Measurements from ENCODE around the gene RASSF1. TPM values are rescaled to one million over a fixed set of nuclear protein-coding genes. Genes with fewer than 3 reads are reported as not detected.

Gene RASSF1
- total and polyA plus RNA-seq, 2 of the 8 experiments (the other 6 are each of a cell fraction or from before 2014, with no cell fraction given), result 10.3 to 15.7 TPM

- Histone ChIP-seq H3K56ac (replicated peaks; ENCODE audit: insufficient read length, low read depth, low read length) (no peak overlapping the region), H2BK120ac (replicated peaks; ENCODE audit: low read depth, low read length) (no peak overlapping the region), H3K23ac (ENCODE audit: insufficient read length) (no peak overlapping the region), H3K79me2 (ENCODE audit: control insufficient read depth in 1 of 2, insufficient read depth in 2 of 2, low read length in 2 of 2) (no peaks in the 10 kb centered on the region), H3K36me3 (ENCODE audit: control insufficient read depth in 2 of 4, insufficient read depth in 4 of 4, low read length in 3 of 4) (peaks cover 0 to 3% (median 0%) of the 10 kb centered on the region in 4 experiments; a peak in 2 of 8 replicates), H2AK5ac (ENCODE audit: low read depth, low read length) (no peak overlapping the region; the same call in 1 of the 2 replicates), H4K91ac (replicated peaks; ENCODE audit: insufficient read length, low read length) (no peak overlapping the region), H2BK12ac (ENCODE audit: low read depth, low read length) (no peak overlapping the region), H2BK5ac (ENCODE audit: low read depth, low read length) (no peak overlapping the region), H3K79me1 (ENCODE audit: low read depth, low read length) (no peaks in the 10 kb centered on the region), H3K27me3 (replicated peaks in 1 of 4; ENCODE audit: control insufficient read depth in 3 of 4, extremely low read depth in 1 of 4, insufficient read depth in 3 of 4, low read length in 3 of 4) (peaks cover 3 to 26% (median 19%) of the 10 kb centered on the region in 4 experiments), H3K27ac (ENCODE audit: low read depth, low read length) (no peak overlapping the region), H3K4me2 (ENCODE audit: insufficient read depth in 1 of 2, low read depth in 2 of 2, low read length in 2 of 2) (no peak overlapping the region), H2AFZ (ENCODE audit: low read length) (no peak overlapping the region), H4K8ac (ENCODE audit: extremely low read depth, insufficient read depth, low read length) (no peak overlapping the region), H3K23me2 (ENCODE audit: low read depth, low read length) (peaks cover 17% of the 10 kb centered on the region), H3K4ac (replicated peaks; ENCODE audit: insufficient read length, low read depth, low read length) (no peak overlapping the region), H2BK20ac (ENCODE audit: low read length) (no peak overlapping the region), H3K18ac (ENCODE audit: extremely low read depth, low read length) (no peak overlapping the region), H3K14ac (ENCODE audit: insufficient read length) (no peak overlapping the region), H3K9me3 (ENCODE audit: insufficient read depth in 2 of 2, low read depth in 1 of 2, low read length in 1 of 2) (no peaks in the 10 kb centered on the region), H4K20me1 (replicated peaks in 1 of 2; ENCODE audit: control insufficient read depth in 1 of 2, insufficient read depth in 2 of 2, low read length in 2 of 2) (peaks cover 3% of the 10 kb centered on the region in 2 experiments), H3K4me3 (ENCODE audit: extremely low read depth in 1 of 4, insufficient read depth in 2 of 4, low read depth in 3 of 4, low read length in 4 of 4) (no peak overlapping the region), H3K4me1 (replicated peaks in 1 of 4; ENCODE audit: control insufficient read depth in 3 of 4, insufficient read depth in 4 of 4, low read length in 3 of 4) (peaks cover 0 to 16% (median 10%) of the 10 kb centered on the region in 4 experiments; a peak in 5 of 7 replicates), H3K9ac (replicated peaks in 1 of 4; ENCODE audit: extremely low read depth in 1 of 4, low read depth in 3 of 4, low read length in 3 of 4) (no peak overlapping the region), H4K5ac (ENCODE audit: insufficient read length, low read depth, low read length) (no peak overlapping the region), H2BK15ac (ENCODE audit: low read length) (no peak overlapping the region)
- 35% methylated on average over 12 of the region's 14 CpGs; no CpG with 5 or more reads in 1 of the 2 experiments for WGBS, 2 experiments (ENCODE audit: extremely low coverage in 1 of 2, insufficient coverage in 1 of 2, insufficient read length in 1 of 2, insufficient replicate concordance in 2 of 2, low coverage in 1 of 2, low lambda C conversion rate in 2 of 2, missing lambda C conversion rate in 1 of 2)
- DNase-seq (ENCODE audit: low read depth in 1 of 2, low spot score in 2 of 2), result no peak
- FAIRE-seq, result peak; percentile 79
- ChIA-PET POLR2A (ENCODE audit: partially characterized antibody) (interaction anchor here (0.7 to 5.3 kb wide), 6 partner anchors 10 to 1327 kb away, joined by 3 to 22 read pairs (median 6); partner anchors contain the start of genes IFRD2 and TUSC2), CTCF (ENCODE audit: partially characterized antibody) (interaction anchor here (0.6 to 13.4 kb wide), 34 partner anchors 10 to 786 kb away, joined by 3 to 136 read pairs (median 4); partner anchors contain the start of genes HYAL2, HYAL3, IFRD2 and NAA80)
- no peak for TF ChIP-seq EGR1 (IDR thresholded peaks at IDR 0.05; ENCODE audit: borderline replicate concordance, low read depth, low read length)
- TF ChIP-seq MAX (IDR thresholded peaks at IDR 0.05), result 0 out of 2 replicates have a peak, but pooled peaks have one; percentile 15
- peak in 2 of 3 experiments; percentile 47 to 69; a peak in 3 of 4 replicates for TF ChIP-seq CTCF (IDR thresholded peaks at IDR 0.05; ENCODE audit: control extremely low read depth in 1 of 3, insufficient read depth in 1 of 3, low read depth in 1 of 3, low read length in 3 of 3)
- TF ChIP-seq POLR2A (IDR thresholded peaks at IDR 0.05; ENCODE audit: control extremely low read depth in 1 of 2, low read depth in 2 of 2, low read length in 2 of 2), result no peak
- 0 out of 2 replicates have a peak, but pooled peaks have one; percentile 5 for TF ChIP-seq ATF3 (IDR thresholded peaks at IDR 0.05; ENCODE audit: insufficient read depth, low read depth, low read length)
- peak; percentile 76 to 80 for TF ChIP-seq RAD21 (IDR thresholded peaks at IDR 0.05 in 1 of 2, conservative IDR thresholded peaks at IDR 0.05 in 1 of 2; ENCODE audit: low read depth in 2 of 2, low read length in 2 of 2)
- 0 out of 2 replicates have a peak, but pooled peaks have one; percentile 36 for TF ChIP-seq CREB1 (IDR thresholded peaks at IDR 0.05)
- TF ChIP-seq CHD1 (IDR thresholded peaks at IDR 0.05; ENCODE audit: low read depth, low read length), result no peak
- peak; percentile 85 for TF ChIP-seq JUND (IDR thresholded peaks at IDR 0.05; ENCODE audit: low read length)
Measured at GRCh38 chr3:50347187-50347813, 6.7 kb upstream of the RASSF1 start.

Measured in H1 (cell line).